Measurements from ENCODE around the gene ACTR8.

Gene ACTR8

DNA sequence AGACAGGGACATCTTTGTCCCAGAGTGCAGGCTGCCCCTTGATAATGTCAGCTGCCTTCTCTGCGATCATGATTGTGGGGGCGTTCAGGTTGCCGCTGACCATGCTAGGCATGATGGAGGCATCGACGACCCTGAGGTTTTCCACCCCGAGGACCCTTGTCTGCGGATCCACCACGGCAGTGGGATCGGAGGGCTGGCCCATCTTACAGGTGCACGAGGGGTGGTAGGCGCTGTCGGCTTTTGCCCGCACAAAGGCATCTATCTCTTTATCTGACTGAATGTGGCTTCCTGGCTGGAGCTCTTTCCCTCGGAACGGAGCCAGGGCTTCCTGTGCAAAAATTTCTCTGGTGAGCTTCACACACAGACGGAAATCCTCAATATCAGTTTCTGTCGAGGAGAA, 64.1 kb downstream of the ACTR8 start:
- DNase-seq (ENCODE audit: low read depth in 2 of 2, low spot score in 1 of 2), result no peak

DNA sequence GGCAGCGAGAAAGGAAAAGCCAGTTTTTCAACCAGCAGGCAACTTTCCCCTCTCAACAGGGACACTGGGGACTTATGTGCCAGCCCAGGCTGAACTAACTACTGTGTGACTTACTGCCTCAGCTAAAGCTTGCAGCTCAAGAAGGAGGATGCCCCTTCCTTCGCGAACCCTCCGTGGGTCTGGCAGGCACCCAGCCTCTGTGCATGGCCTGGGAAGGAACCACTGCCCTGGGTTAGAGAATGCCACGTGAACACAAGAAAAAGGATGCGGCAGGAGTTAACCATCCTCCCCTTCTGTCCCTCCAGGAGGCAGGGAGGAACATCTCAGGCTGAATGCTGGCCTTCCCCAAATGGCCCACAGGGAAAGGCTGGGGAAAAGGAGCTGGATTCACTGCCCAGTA, 64.7 kb downstream of the ACTR8 start:
- DNase-seq (ENCODE audit: low read depth in 2 of 2, low spot score in 1 of 2), result no peak
